Fibroblast of peridontal ligament (primary cell): Measurements from ENCODE around the gene S1PR4.

Experiments used
- DNase-seq: peaks from one replicate; pipeline ENCODE4 v3.0.0-alpha.2; 2010; ENCODE audit errors: extremely low read depth

The S1PR4 gene

GRCh38 chr19:3178377-3178972 is at the start of gene S1PR4:
Gene S1PR4, plus strand, starts transcription at chr19:3178769. Its CDS starts 24 bp downstream, at chr19:3178793.
- DNase-seq = no peak

GRCh38 chr19:3129112-3129511 is 49.5 kb upstream of the S1PR4 start:
- DNase-seq = peak; percentile 79

- no peak for DNase-seq
These were observed 47.4 kb upstream of the S1PR4 start for GRCh38 chr19:3131168-3131567.

- peak; percentile 34 for DNase-seq
These were observed 45.4 kb upstream of the S1PR4 start for GRCh38 chr19:3132971-3133792.

- DNase-seq = no peak
These were observed 44.8 kb upstream of the S1PR4 start for GRCh38 chr19:3133793-3134116.

- DNase-seq = no peak
These were observed 42.4 kb upstream of the S1PR4 start, which contains the start of gene GNA15 for GRCh38 chr19:3135961-3136683. Gene GNA15, plus strand, starts transcription at chr19:3136033. Its CDS starts 418 bp downstream, at chr19:3136451.

GRCh38 chr19:3136684-3137055 is 41.9 kb upstream of the S1PR4 start:
- DNase-seq = no peak

- DNase-seq = no peak
These were observed 41.5 kb upstream of the S1PR4 start for GRCh38 chr19:3137119-3137518.

GRCh38 chr19:3138268-3138667 is 40.3 kb upstream of the S1PR4 start:
- DNase-seq = no peak

GRCh38 chr19:3140667-3141038 is 37.9 kb upstream of the S1PR4 start:
- no peak for DNase-seq

GRCh38 chr19:3142292-3142670 is 36.3 kb upstream of the S1PR4 start:
- DNase-seq = peak; percentile 85

- no peak for DNase-seq
These were observed 35.7 kb upstream of the S1PR4 start for GRCh38 chr19:3142781-3143337.

GRCh38 chr19:3145909-3146676 is 32.5 kb upstream of the S1PR4 start:
- DNase-seq = no peak

- no peak for DNase-seq
These were observed 31.9 kb upstream of the S1PR4 start for GRCh38 chr19:3146677-3147100.

- DNase-seq = no peak
These were observed 30.1 kb upstream of the S1PR4 start for GRCh38 chr19:3148503-3148902.

GRCh38 chr19:3149089-3149488 is 29.5 kb upstream of the S1PR4 start:
- DNase-seq = no peak

- DNase-seq = no peak
These were observed 28.8 kb upstream of the S1PR4 start for GRCh38 chr19:3149526-3150505.

- DNase-seq = no peak
These were observed 27.7 kb upstream of the S1PR4 start for GRCh38 chr19:3150739-3151329.

GRCh38 chr19:3151563-3152418 is 26.8 kb upstream of the S1PR4 start:
- no peak for DNase-seq
